ENCODE results near the gene TMEM272. TPM values are rescaled to one million over a fixed set of nuclear protein-coding genes. Genes with fewer than 3 reads are reported as not detected.
"Not testable (repeated sequence)": the region's sequence is repeated elsewhere in the genome, so short reads cannot be mapped to it uniquely, and the experiment has no call there.

TMEM272 gene
- total RNA-seq, 4 donors from 2014 or later: not detected

- Histone ChIP-seq H3K4me1 (peaks cover 30 to 35% (median 32%) of the 10 kb centered on the region in 4 donors), H3K27ac (replicated peaks in 1 of 4) (no peak overlapping the region), H3K9me3 (no peaks in the 10 kb centered on the region), H3K36me3 (no peaks in the 10 kb centered on the region), H3K4me3 (no peak overlapping the region), H3K27me3 (no peaks in the 10 kb centered on the region)
- intact Hi-C loops (cut with DNase I): no loop called here
- WGBS: 87% methylated on average over 8 of the region's 8 CpGs
- TF ChIP-seq EP300 (IDR thresholded peaks at IDR 0.05) (no peak), CTCF (IDR thresholded peaks at IDR 0.05) (no peak)
- DNase-seq (ENCODE audit: extremely low spot score): no peak
Observed at GRCh38 chr13:51828730-51829567, 16.0 kb downstream of the TMEM272 start.

GRCh38 chr13:51827254-51827653, 17.7 kb downstream of the TMEM272 start:
- Histone ChIP-seq H3K36me3 (no peaks in the 10 kb centered on the region), H3K27me3 (no peaks in the 10 kb centered on the region), H3K4me3 (no peak overlapping the region), H3K9me3 (no peaks in the 10 kb centered on the region), H3K27ac (replicated peaks in 1 of 4) (peak overlapping the region in 1 of 4 donors; percentile 11), H3K4me1 (peaks cover 30 to 36% (median 32%) of the 10 kb centered on the region in 4 donors)
- WGBS: 78% methylated on average over 4 of the region's 4 CpGs
- intact Hi-C loops (cut with DNase I): no loop called here
- TF ChIP-seq EP300 (IDR thresholded peaks at IDR 0.05) (no peak), POLR2AphosphoS5 (IDR thresholded peaks at IDR 0.05) (no peak)
- DNase-seq (ENCODE audit: extremely low spot score): no peak

GRCh38 chr13:51826606-51827005, 18.4 kb downstream of the TMEM272 start:
- TF ChIP-seq POLR2AphosphoS5 (IDR thresholded peaks at IDR 0.05) (peak; percentile 10 to 23), POLR2A (IDR thresholded peaks at IDR 0.05; ENCODE audit: low read depth) (no peak), EP300 (IDR thresholded peaks at IDR 0.05) (no peak), CTCF (IDR thresholded peaks at IDR 0.05) (no peak)
- no peaks in the 10 kb centered on the region for H3K9me3 ChIP-seq
- H3K27ac ChIP-seq (replicated peaks in 1 of 4): peak overlapping the region in 1 of 4 donors; percentile 11
- H3K4me1 ChIP-seq: peaks cover 30 to 32% (median 31%) of the 10 kb centered on the region in 4 donors
- H3K36me3 ChIP-seq: no peaks in the 10 kb centered on the region
- intact Hi-C loops (cut with DNase I): no loop called here
- no peak for DNase-seq (ENCODE audit: extremely low spot score)
- no peaks in the 10 kb centered on the region for H3K27me3 ChIP-seq
- no peak overlapping the region for H3K4me3 ChIP-seq
- WGBS: 23% methylated on average over 7 of the region's 7 CpGs

GRCh38 chr13:51825681-51826254, 19.2 kb downstream of the TMEM272 start:
- no peaks in the 10 kb centered on the region for H3K9me3 ChIP-seq
- no peaks in the 10 kb centered on the region for H3K27me3 ChIP-seq
- intact Hi-C loops (cut with DNase I): no loop called here
- peaks cover 30 to 32% (median 31%) of the 10 kb centered on the region in 4 donors for H3K4me1 ChIP-seq
- H3K4me3 ChIP-seq: no peak overlapping the region
- DNase-seq (ENCODE audit: extremely low spot score): no peak
- H3K27ac ChIP-seq (replicated peaks in 1 of 4): peak overlapping the region in 2 of 4 donors; percentile 12 to 42
- TF ChIP-seq POLR2AphosphoS5 (IDR thresholded peaks at IDR 0.05) (no peak), CTCF (IDR thresholded peaks at IDR 0.05) (no peak)
- WGBS: 83% methylated on average over 10 of the region's 10 CpGs
- no peaks in the 10 kb centered on the region for H3K36me3 ChIP-seq

- no peaks in the 10 kb centered on the region for H3K9me3 ChIP-seq
- intact Hi-C loops (cut with DNase I): no loop called here
- H3K4me1 ChIP-seq: peaks cover 30 to 32% (median 31%) of the 10 kb centered on the region in 4 donors
- no peak for DNase-seq (ENCODE audit: extremely low spot score)
- 74% methylated on average over 2 of the region's 2 CpGs for WGBS
- H3K27me3 ChIP-seq: no peaks in the 10 kb centered on the region
- no peaks in the 10 kb centered on the region for H3K36me3 ChIP-seq
- no peak overlapping the region for H3K4me3 ChIP-seq
- TF ChIP-seq EP300 (IDR thresholded peaks at IDR 0.05) (no peak), CTCF (IDR thresholded peaks at IDR 0.05) (no peak), POLR2A (IDR thresholded peaks at IDR 0.05; ENCODE audit: low read depth) (no peak), POLR2AphosphoS5 (IDR thresholded peaks at IDR 0.05) (peak in 1 of 2 donors; percentile 22)
- peak overlapping the region in 2 of 4 donors; percentile 12 to 42 for H3K27ac ChIP-seq (replicated peaks in 1 of 4)
Observed at GRCh38 chr13:51825165-51825592, 19.8 kb downstream of the TMEM272 start.

- WGBS: 91% methylated on average over 10 of the region's 11 CpGs
- Histone ChIP-seq H3K4me1 (peaks cover 30 to 32% (median 32%) of the 10 kb centered on the region in 4 donors), H3K27ac (replicated peaks in 1 of 4) (peak overlapping the region in 1 of 4 donors; percentile 42)
- H3K27me3 ChIP-seq; H3K4me3 ChIP-seq; intact Hi-C loops (cut with DNase I); DNase-seq (ENCODE audit: extremely low spot score); H3K9me3 ChIP-seq; H3K36me3 ChIP-seq: not testable (repeated sequence)
Observed at GRCh38 chr13:51824712-51825111, 20.3 kb downstream of the TMEM272 start.

All from esophagus muscularis mucosa (tissue), 4 donors.